Endometrial microvascular endothelial cells (primary cell): Measurements from ENCODE around the gene TSNAXIP1. TPM values are rescaled to one million over a fixed set of nuclear protein-coding genes. Genes with fewer than 3 reads are reported as not detected.
"Not testable (repeated sequence)": the region's sequence is repeated elsewhere in the genome, so short reads cannot be mapped to it uniquely, and the experiment has no call there.

Experiments
- in situ Hi-C: cut with HindIII; loops from 2 replicates; pipeline ENCODE4 v1.10.0; 2017; ENCODE audit warnings: low sequenced_read_pairs, low pct_unique_long_range_greater_than_20kb; ENCODE audit errors: inconsistent ontology term
- total RNA-seq: library from RNA; depleted of rRNA; stranded (reverse); fragments of >200 nt; gene quantifications from one replicate; pipeline ENCODE4 v1.2.3, GENCODE V29; 2015; ENCODE audit errors: inconsistent ontology term

Gene TSNAXIP1
- total RNA-seq, 1 donor from 2014 or later = not detected

- in situ Hi-C loops = no loop called here
These were observed 40.6 kb downstream of the TSNAXIP1 start, which contains the start of gene CENPT for GRCh38 chr16:67847064-67847861. TSS of gene CENPT (minus strand) at chr16:67847693. CDS start at chr16:67833859, 13,834 bp downstream.

GRCh38 chr16:67848118-67848517 lies 41.4 kb downstream of the TSNAXIP1 start:
- in situ Hi-C loops = no loop called here

GRCh38 chr16:67853670-67854069 lies 47.0 kb downstream of the TSNAXIP1 start:
- in situ Hi-C loops = no loop called here

GRCh38 chr16:67855789-67856188 lies 49.1 kb downstream of the TSNAXIP1 start:
- in situ Hi-C loops = no loop called here

- in situ Hi-C loops = no loop called here
These were observed 50.3 kb downstream of the TSNAXIP1 start for GRCh38 chr16:67856927-67857546.

GRCh38 chr16:67857547-67858233 lies 51.0 kb downstream of the TSNAXIP1 start:
- in situ Hi-C loops = no loop called here

- in situ Hi-C loops = no loop called here
These were observed 51.8 kb downstream of the TSNAXIP1 start for GRCh38 chr16:67858500-67858899.

GRCh38 chr16:67860589-67861398 lies 54.1 kb downstream of the TSNAXIP1 start:
- in situ Hi-C loops = no loop called here

GRCh38 chr16:67861877-67862276 lies 55.2 kb downstream of the TSNAXIP1 start:
- in situ Hi-C loops = no loop called here

- in situ Hi-C loops = no loop called here
These were observed 56.2 kb downstream of the TSNAXIP1 start for GRCh38 chr16:67862623-67863583.

GRCh38 chr16:67864044-67864443 lies 57.4 kb downstream of the TSNAXIP1 start:
- in situ Hi-C loops = not testable (repeated sequence)

GRCh38 chr16:67864594-67864993 lies 57.9 kb downstream of the TSNAXIP1 start:
- in situ Hi-C loops = no loop called here

- in situ Hi-C loops = no loop called here
These were observed 58.6 kb downstream of the TSNAXIP1 start for GRCh38 chr16:67865318-67865717.

- in situ Hi-C loops = no loop called here
These were observed 61.6 kb downstream of the TSNAXIP1 start for GRCh38 chr16:67868290-67868689.

- in situ Hi-C loops = no loop called here
These were observed 63.0 kb downstream of the TSNAXIP1 start for GRCh38 chr16:67869653-67870052.

GRCh38 chr16:67871256-67871655 lies 64.6 kb downstream of the TSNAXIP1 start:
- in situ Hi-C loops = no loop called here

GRCh38 chr16:67872131-67872630 lies 65.5 kb downstream of the TSNAXIP1 start:
- in situ Hi-C loops = no loop called here
